ENCODE data around the gene SLC49A3. TPM values are rescaled to one million over a fixed set of nuclear protein-coding genes. Genes with fewer than 3 reads are reported as not detected.
"Not testable (repeated sequence)": the region's sequence is repeated elsewhere in the genome, so short reads cannot be mapped to it uniquely, and the experiment has no call there.

SLC49A3 gene
- total and polyA plus RNA-seq, 9 donors: 0.43 to 5.2 (median 2.1) TPM

- TF ChIP-seq CTCF (IDR thresholded peaks at IDR 0.05): no peak
- TF ChIP-seq EP300 (IDR thresholded peaks at IDR 0.05): no peak
- no peak for TF ChIP-seq POLR2A (IDR thresholded peaks at IDR 0.05)
- H3K27me3 ChIP-seq: no peaks in the 10 kb centered on the region
- H3K9me3 ChIP-seq: no peaks in the 10 kb centered on the region
- H3K36me3 ChIP-seq: no peaks in the 10 kb centered on the region
- no peak overlapping the region for H3K4me3 ChIP-seq
- peaks cover 17% of the 10 kb centered on the region for H3K4me1 ChIP-seq (ENCODE audit: insufficient read depth)
- DNase-seq: no peak
- intact Hi-C loops (cut with DNase I): loop anchor here in 1 of 4 donors (5.0 to 10.0 kb wide), 3 partner anchors 113 to 1793 kb away; partner anchors contain the start of genes RNF4 and ZNF141
- H3K27ac ChIP-seq: no peak overlapping the region
- WGBS, 3 donors: 82 to 89% (median 84%) methylated on average over 3 of the region's 3 CpGs
Observed at GRCh38 chr4:671769-672168, 17.2 kb downstream of the SLC49A3 start.

DNA sequence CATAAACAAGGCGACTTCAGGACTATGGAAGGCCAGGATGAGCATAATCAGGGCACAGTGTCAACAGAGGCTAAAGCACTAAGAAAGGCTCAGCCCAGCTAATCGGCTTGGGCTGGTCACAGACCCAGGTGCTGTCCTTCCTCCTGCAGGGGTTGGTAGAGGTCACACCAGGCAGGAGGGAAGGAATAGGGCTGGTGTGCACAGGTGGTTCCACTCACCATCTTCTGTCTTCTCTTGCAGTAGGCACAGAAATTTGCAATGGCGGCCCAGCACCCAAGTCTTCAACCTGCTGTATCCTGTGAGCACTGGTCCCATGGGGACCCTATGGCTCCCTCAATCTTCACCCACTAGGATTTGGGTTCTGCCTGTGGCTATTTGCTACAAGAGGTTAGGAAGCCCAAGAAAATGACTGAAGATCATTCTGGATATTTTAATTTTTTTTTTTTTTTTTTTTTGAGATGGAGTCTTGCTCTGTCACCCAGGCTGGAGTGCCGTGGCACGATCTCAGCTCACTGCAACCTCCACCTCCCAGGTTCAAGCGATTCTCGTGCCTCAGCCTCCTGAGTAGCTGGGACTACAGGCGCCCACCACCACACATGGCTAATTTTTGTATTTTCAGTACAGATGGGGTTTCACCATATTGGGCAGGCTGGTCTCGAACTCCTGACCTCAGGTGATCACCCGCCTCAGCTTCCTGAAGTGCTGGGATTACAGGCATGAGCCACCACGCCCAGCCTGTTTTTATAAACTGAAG lies 19.0 kb downstream of the SLC49A3 start:
- H3K4me1 ChIP-seq (ENCODE audit: insufficient read depth): peaks cover 13% of the 10 kb centered on the region
- not testable (repeated sequence) for H3K4me3 ChIP-seq, DNase-seq, H3K9me3 ChIP-seq, H3K36me3 ChIP-seq, H3K27ac ChIP-seq, H3K27me3 ChIP-seq
- WGBS, 3 donors: 77 to 84% (median 83%) methylated on average over 11 of the region's 11 CpGs
- intact Hi-C loops (cut with DNase I): loop anchor here in 1 of 4 donors (5.0 to 10.0 kb wide), 3 partner anchors 115 to 1795 kb away; partner anchors contain the start of genes RNF4 and ZNF141

DNA sequence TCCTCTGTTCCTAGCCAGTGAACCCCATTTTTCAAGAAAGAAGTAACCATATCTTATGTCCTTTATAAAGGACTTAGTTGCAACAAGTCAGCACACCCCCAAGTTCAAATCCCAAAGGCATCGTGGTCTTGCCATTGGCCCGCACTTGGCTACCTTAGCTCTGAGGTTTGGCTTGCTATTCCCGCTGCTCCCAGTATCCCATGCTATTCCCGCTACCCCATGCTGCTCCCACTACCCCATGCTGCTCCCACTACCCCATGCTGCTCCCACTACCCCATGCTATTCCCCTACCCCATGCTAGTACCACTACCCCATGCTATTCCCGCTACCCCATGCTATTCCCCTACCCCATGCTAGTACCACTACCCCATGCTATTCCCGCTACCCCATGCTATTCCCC lies 20.7 kb downstream of the SLC49A3 start:
- H3K27me3 ChIP-seq; H3K9me3 ChIP-seq; H3K4me3 ChIP-seq; H3K27ac ChIP-seq; DNase-seq; intact Hi-C loops (cut with DNase I); H3K36me3 ChIP-seq: not testable (repeated sequence)
- H3K4me1 ChIP-seq (ENCODE audit: insufficient read depth): peaks cover 11% of the 10 kb centered on the region
- 75 to 89% (median 88%) methylated on average over 5 to 6 of the region's 6 CpGs for WGBS, 3 donors

GRCh38 chr4:667545-667925 lies 21.4 kb downstream of the SLC49A3 start:
- DNase-seq: no peak
- H3K27ac ChIP-seq: no peak overlapping the region
- H3K9me3 ChIP-seq: no peaks in the 10 kb centered on the region
- no peaks in the 10 kb centered on the region for H3K27me3 ChIP-seq
- H3K4me3 ChIP-seq: no peak overlapping the region
- TF ChIP-seq POLR2A (IDR thresholded peaks at IDR 0.05) (no peak), EP300 (IDR thresholded peaks at IDR 0.05) (no peak), CTCF (IDR thresholded peaks at IDR 0.05) (no peak)
- intact Hi-C loops (cut with DNase I): no loop called here
- 53 to 64% (median 59%) methylated on average over 10 of the region's 10 CpGs for WGBS, 3 donors
- H3K36me3 ChIP-seq: no peaks in the 10 kb centered on the region
- H3K4me1 ChIP-seq (ENCODE audit: insufficient read depth): peaks cover 13% of the 10 kb centered on the region

- 79 to 83% (median 82%) methylated on average over 27 to 28 of the region's 28 CpGs for WGBS, 3 donors
- TF ChIP-seq EP300 (IDR thresholded peaks at IDR 0.05) (no peak), POLR2A (IDR thresholded peaks at IDR 0.05) (no peak)
- H3K4me3 ChIP-seq: no peak overlapping the region
- no peaks in the 10 kb centered on the region for H3K36me3 ChIP-seq
- intact Hi-C loops (cut with DNase I): no loop called here
- no peaks in the 10 kb centered on the region for H3K27me3 ChIP-seq
- H3K9me3 ChIP-seq: no peaks in the 10 kb centered on the region
- H3K4me1 ChIP-seq (ENCODE audit: insufficient read depth): peaks cover 13% of the 10 kb centered on the region
- no peak for DNase-seq
- H3K27ac ChIP-seq: no peak overlapping the region
Observed at GRCh38 chr4:666822-667544, 22.0 kb downstream of the SLC49A3 start.

DNA sequence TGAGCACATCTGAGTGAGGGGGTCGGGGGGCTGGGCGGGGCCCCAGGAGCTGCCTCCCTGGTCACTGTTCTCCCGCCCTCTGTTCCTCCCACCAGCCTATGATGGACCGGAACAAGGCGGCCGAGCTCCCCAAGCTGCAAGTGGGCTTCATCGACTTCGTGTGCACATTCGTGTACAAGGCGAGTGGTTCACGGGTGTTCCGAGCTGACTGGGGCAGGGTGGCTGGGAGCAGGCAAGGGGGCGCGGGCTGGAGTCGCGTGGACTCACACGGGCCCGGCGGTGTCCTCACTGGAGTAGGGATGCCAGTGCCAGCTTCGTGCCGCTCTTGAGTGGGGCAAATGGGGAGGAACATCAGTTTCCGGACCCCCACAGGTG lies 22.5 kb downstream of the SLC49A3 start:
- Histone ChIP-seq H3K4me3 (no peak overlapping the region), H3K4me1 (ENCODE audit: insufficient read depth) (peaks cover 13% of the 10 kb centered on the region), H3K36me3 (no peaks in the 10 kb centered on the region), H3K27ac (no peak overlapping the region), H3K9me3 (no peaks in the 10 kb centered on the region), H3K27me3 (no peaks in the 10 kb centered on the region)
- DNase-seq: no peak
- intact Hi-C loops (cut with DNase I): no loop called here
- WGBS, 3 donors: 74 to 86% (median 77%) methylated on average over 21 to 22 of the region's 22 CpGs
- no peak for TF ChIP-seq CTCF (IDR thresholded peaks at IDR 0.05)
- no peak for TF ChIP-seq EP300 (IDR thresholded peaks at IDR 0.05)
- TF ChIP-seq POLR2A (IDR thresholded peaks at IDR 0.05): no peak
